ENCODE measurements around the gene KLF15. TPM values are rescaled to one million over a fixed set of nuclear protein-coding genes. Genes with fewer than 3 reads are reported as not detected.
A peak's percentile ranks its signal among the peaks of the same experiment; 100 is the strongest.

Gene KLF15
- total and polyA plus RNA-seq, 2 experiments from 2014 or later, result 3.5 to 19.8 TPM

DNA sequence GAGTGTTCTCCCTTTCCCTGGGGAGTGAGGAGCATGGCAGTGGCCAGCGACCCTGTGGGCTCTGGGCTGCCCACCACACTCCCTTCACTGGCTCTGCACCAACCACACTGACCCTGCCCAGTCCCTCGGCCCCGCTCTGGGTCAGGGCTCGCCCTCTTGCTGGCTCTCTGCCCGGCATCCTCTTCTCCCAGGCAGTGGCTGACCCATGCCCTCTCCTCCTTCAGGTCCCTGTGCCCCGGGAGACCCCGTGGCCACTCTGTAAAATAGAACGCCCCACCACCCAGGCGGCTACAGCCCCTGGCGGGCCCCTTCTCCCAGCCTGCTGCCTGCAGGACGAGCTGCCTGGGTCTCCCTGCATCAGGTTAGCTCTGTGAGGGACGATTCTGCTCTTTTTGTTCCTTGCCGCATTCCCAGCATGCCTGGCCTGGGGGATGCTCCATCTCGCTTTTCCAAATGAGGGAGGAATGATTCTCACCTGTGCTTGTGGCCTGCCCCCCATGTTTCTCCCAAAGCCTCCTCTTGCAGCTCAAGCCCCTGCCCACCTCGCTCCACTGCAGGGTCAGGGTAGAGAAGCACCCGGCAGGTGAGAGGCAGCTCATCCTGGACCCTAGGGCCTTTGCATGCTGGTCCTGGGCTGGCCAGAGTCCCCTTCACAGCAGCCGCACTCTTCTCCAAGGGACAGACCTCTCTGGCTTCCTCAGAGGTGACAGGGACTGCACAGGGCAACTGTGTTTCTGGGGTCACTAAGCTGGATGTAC lies 23.0 kb upstream of the KLF15 start:
- Histone ChIP-seq H3K79me2 (replicated peaks; ENCODE audit: insufficient read depth) (no peaks in the 10 kb centered on the region), H3K27me3 (ENCODE audit: insufficient read depth) (no peaks in the 10 kb centered on the region), H3K27ac (ENCODE audit: low read depth) (no peak overlapping the region), H2AFZ (peak overlapping the region; percentile 84), H3F3A (replicated peaks; ENCODE audit: low read depth) (no peaks in the 10 kb centered on the region), H4K20me1 (replicated peaks; ENCODE audit: insufficient read depth) (no peaks in the 10 kb centered on the region; the same call in 1 of the 2 replicates), H3K4me2 (no peak overlapping the region), H3K36me3 (ENCODE audit: insufficient read depth) (no peaks in the 10 kb centered on the region), H3K4me1 (ENCODE audit: insufficient read depth) (no peaks in the 10 kb centered on the region), H3K4me3 (no peak overlapping the region), H3K9me2 (ENCODE audit: insufficient read depth) (no peaks in the 10 kb centered on the region; the same call in 1 of the 2 replicates)
- Mint-ChIP-seq H3K9me3 (peaks cover 2% of the 10 kb centered on the region; the same call in 1 of the 3 replicates), H3K36me3 (ENCODE audit: low read depth) (no peaks in the 10 kb centered on the region), H3K27ac (no peak overlapping the region), H3K4me1 (peaks cover 15% of the 10 kb centered on the region), H3K4me3 (no peak overlapping the region), H3K27me3 (ENCODE audit: insufficient read depth, low read depth, poor library complexity) (peaks cover 7% of the 10 kb centered on the region)
- ATAC-seq (peak; percentile 60), DNase-seq (ENCODE audit: low spot score) (peak; percentile 28)
- TF ChIP-seq, protein P1, sequence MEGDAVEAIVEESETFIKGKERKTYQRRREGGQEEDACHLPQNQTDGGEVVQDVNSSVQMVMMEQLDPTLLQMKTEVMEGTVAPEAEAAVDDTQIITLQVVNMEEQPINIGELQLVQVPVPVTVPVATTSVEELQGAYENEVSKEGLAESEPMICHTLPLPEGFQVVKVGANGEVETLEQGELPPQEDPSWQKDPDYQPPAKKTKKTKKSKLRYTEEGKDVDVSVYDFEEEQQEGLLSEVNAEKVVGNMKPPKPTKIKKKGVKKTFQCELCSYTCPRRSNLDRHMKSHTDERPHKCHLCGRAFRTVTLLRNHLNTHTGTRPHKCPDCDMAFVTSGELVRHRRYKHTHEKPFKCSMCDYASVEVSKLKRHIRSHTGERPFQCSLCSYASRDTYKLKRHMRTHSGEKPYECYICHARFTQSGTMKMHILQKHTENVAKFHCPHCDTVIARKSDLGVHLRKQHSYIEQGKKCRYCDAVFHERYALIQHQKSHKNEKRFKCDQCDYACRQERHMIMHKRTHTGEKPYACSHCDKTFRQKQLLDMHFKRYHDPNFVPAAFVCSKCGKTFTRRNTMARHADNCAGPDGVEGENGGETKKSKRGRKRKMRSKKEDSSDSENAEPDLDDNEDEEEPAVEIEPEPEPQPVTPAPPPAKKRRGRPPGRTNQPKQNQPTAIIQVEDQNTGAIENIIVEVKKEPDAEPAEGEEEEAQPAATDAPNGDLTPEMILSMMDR (conservative IDR thresholded peaks at IDR 0.05; ENCODE audit: low read depth in 2 of 2), result no peak
- TF ChIP-seq, protein P2, sequence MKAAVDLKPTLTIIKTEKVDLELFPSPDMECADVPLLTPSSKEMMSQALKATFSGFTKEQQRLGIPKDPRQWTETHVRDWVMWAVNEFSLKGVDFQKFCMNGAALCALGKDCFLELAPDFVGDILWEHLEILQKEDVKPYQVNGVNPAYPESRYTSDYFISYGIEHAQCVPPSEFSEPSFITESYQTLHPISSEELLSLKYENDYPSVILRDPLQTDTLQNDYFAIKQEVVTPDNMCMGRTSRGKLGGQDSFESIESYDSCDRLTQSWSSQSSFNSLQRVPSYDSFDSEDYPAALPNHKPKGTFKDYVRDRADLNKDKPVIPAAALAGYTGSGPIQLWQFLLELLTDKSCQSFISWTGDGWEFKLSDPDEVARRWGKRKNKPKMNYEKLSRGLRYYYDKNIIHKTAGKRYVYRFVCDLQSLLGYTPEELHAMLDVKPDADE (IDR thresholded peaks at IDR 0.05), result no peak
- no peak for TF ChIP-seq JUNB (IDR thresholded peaks at IDR 0.05; ENCODE audit: unreplicated experiment)
- TF ChIP-seq EZH2 (IDR thresholded peaks at IDR 0.05; ENCODE audit: low read depth, unreplicated experiment), result no peak
- TF ChIP-seq EZH2phosphoT487 (IDR thresholded peaks at IDR 0.05; ENCODE audit: unreplicated experiment), result no peak
- TF ChIP-seq STAT1 (IDR thresholded peaks at IDR 0.05; ENCODE audit: unreplicated experiment), result no peak
- no peak for TF ChIP-seq CREB1 (CRISPR knock-in tag; IDR thresholded peaks at IDR 0.05; ENCODE audit: low read depth)
- no peak for TF ChIP-seq ZNF114 (CRISPR knock-in tag; IDR thresholded peaks at IDR 0.05)
- TF ChIP-seq, protein P3, sequence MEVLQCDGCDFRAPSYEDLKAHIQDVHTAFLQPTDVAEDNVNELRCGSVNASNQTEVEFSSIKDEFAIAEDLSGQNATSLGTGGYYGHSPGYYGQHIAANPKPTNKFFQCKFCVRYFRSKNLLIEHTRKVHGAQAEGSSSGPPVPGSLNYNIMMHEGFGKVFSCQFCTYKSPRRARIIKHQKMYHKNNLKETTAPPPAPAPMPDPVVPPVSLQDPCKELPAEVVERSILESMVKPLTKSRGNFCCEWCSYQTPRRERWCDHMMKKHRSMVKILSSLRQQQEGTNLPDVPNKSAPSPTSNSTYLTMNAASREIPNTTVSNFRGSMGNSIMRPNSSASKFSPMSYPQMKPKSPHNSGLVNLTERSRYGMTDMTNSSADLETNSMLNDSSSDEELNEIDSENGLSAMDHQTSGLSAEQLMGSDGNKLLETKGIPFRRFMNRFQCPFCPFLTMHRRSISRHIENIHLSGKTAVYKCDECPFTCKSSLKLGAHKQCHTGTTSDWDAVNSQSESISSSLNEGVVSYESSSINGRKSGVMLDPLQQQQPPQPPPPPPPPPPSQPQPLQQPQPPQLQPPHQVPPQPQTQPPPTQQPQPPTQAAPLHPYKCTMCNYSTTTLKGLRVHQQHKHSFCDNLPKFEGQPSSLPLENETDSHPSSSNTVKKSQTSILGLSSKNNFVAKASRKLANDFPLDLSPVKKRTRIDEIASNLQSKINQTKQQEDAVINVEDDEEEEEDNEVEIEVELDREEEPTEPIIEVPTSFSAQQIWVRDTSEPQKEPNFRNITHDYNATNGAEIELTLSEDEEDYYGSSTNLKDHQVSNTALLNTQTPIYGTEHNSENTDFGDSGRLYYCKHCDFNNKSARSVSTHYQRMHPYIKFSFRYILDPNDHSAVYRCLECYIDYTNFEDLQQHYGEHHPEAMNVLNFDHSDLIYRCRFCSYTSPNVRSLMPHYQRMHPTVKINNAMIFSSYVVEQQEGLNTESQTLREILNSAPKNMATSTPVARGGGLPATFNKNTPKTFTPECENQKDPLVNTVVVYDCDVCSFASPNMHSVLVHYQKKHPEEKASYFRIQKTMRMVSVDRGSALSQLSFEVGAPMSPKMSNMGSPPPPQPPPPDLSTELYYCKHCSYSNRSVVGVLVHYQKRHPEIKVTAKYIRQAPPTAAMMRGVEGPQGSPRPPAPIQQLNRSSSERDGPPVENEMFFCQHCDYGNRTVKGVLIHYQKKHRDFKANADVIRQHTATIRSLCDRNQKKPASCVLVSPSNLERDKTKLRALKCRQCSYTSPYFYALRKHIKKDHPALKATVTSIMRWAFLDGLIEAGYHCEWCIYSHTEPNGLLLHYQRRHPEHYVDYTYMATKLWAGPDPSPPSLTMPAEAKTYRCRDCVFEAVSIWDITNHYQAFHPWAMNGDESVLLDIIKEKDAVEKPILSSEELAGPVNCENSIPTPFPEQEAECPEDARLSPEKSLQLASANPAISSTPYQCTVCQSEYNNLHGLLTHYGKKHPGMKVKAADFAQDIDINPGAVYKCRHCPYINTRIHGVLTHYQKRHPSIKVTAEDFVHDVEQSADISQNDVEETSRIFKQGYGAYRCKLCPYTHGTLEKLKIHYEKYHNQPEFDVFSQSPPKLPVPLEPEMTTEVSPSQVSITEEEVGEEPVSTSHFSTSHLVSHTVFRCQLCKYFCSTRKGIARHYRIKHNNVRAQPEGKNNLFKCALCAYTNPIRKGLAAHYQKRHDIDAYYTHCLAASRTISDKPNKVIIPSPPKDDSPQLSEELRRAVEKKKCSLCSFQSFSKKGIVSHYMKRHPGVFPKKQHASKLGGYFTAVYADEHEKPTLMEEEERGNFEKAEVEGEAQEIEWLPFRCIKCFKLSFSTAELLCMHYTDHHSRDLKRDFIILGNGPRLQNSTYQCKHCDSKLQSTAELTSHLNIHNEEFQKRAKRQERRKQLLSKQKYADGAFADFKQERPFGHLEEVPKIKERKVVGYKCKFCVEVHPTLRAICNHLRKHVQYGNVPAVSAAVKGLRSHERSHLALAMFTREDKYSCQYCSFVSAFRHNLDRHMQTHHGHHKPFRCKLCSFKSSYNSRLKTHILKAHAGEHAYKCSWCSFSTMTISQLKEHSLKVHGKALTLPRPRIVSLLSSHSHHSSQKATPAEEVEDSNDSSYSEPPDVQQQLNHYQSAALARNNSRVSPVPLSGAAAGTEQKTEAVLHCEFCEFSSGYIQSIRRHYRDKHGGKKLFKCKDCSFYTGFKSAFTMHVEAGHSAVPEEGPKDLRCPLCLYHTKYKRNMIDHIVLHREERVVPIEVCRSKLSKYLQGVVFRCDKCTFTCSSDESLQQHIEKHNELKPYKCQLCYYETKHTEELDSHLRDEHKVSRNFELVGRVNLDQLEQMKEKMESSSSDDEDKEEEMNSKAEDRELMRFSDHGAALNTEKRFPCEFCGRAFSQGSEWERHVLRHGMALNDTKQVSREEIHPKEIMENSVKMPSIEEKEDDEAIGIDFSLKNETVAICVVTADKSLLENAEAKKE (CRISPR knock-in tag; IDR thresholded peaks at IDR 0.05), result no peak
- TF ChIP-seq, protein P4, sequence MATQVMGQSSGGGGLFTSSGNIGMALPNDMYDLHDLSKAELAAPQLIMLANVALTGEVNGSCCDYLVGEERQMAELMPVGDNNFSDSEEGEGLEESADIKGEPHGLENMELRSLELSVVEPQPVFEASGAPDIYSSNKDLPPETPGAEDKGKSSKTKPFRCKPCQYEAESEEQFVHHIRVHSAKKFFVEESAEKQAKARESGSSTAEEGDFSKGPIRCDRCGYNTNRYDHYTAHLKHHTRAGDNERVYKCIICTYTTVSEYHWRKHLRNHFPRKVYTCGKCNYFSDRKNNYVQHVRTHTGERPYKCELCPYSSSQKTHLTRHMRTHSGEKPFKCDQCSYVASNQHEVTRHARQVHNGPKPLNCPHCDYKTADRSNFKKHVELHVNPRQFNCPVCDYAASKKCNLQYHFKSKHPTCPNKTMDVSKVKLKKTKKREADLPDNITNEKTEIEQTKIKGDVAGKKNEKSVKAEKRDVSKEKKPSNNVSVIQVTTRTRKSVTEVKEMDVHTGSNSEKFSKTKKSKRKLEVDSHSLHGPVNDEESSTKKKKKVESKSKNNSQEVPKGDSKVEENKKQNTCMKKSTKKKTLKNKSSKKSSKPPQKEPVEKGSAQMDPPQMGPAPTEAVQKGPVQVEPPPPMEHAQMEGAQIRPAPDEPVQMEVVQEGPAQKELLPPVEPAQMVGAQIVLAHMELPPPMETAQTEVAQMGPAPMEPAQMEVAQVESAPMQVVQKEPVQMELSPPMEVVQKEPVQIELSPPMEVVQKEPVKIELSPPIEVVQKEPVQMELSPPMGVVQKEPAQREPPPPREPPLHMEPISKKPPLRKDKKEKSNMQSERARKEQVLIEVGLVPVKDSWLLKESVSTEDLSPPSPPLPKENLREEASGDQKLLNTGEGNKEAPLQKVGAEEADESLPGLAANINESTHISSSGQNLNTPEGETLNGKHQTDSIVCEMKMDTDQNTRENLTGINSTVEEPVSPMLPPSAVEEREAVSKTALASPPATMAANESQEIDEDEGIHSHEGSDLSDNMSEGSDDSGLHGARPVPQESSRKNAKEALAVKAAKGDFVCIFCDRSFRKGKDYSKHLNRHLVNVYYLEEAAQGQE (IDR thresholded peaks at IDR 0.05; ENCODE audit: unreplicated experiment), result no peak
- TF ChIP-seq NANOG (IDR thresholded peaks at IDR 0.05; ENCODE audit: borderline replicate concordance), result no peak
- no peak for TF ChIP-seq POLR2AphosphoS5 (IDR thresholded peaks at IDR 0.05; ENCODE audit: low read depth)
- no peak for TF ChIP-seq ZNF331 (CRISPR knock-in tag; IDR thresholded peaks at IDR 0.05; ENCODE audit: low read depth)
